HG03196 (cell line): ENCODE results near the gene RGS1.

ENCODE experiments used
- ATAC-seq: cut with Tn5 transposase; IDR thresholded peaks from one replicate; pipeline ENCODE4 v1.9.1; 2021; ENCODE audit not compliant: unreplicated experiment

The RGS1 gene

GRCh38 chr1:192575499-192576189 is at the start of gene RGS1:
RGS1 (plus strand) TSS chr1:192575773; CDS start chr1:192575793, 20 bp downstream.
- ATAC-seq = peak; percentile 89

- ATAC-seq = no peak
These were observed 48.3 kb upstream of the RGS1 start for GRCh38 chr1:192527111-192527795.

GRCh38 chr1:192527950-192528349 is 47.6 kb upstream of the RGS1 start:
- ATAC-seq = peak; percentile 38

- ATAC-seq = no peak
These were observed 46.4 kb upstream of the RGS1 start for GRCh38 chr1:192529031-192529755.

GRCh38 chr1:192529811-192530210 is 45.8 kb upstream of the RGS1 start:
- ATAC-seq = no peak

GRCh38 chr1:192530254-192530653 is 45.3 kb upstream of the RGS1 start:
- ATAC-seq = peak; percentile 95

GRCh38 chr1:192531037-192531703 is 44.4 kb upstream of the RGS1 start:
- ATAC-seq = peak; percentile 41

- no peak for ATAC-seq
These were observed 40.9 kb upstream of the RGS1 start for GRCh38 chr1:192534666-192535065.

GRCh38 chr1:192535916-192536664 is 39.5 kb upstream of the RGS1 start:
- ATAC-seq = no peak

- peak; percentile 85 for ATAC-seq
These were observed 36.9 kb upstream of the RGS1 start for GRCh38 chr1:192538407-192539296.

- no peak for ATAC-seq
These were observed 36.1 kb upstream of the RGS1 start for GRCh38 chr1:192539297-192540092.

GRCh38 chr1:192543445-192543844 is 32.1 kb upstream of the RGS1 start:
- no peak for ATAC-seq

- peak; percentile 50 for ATAC-seq
These were observed 29.6 kb upstream of the RGS1 start for GRCh38 chr1:192545896-192546521.

- ATAC-seq = no peak
These were observed 28.9 kb upstream of the RGS1 start for GRCh38 chr1:192546596-192547190.

GRCh38 chr1:192547501-192547900 is 28.1 kb upstream of the RGS1 start:
- ATAC-seq = no peak

GRCh38 chr1:192549937-192550336 is 25.6 kb upstream of the RGS1 start:
- no peak for ATAC-seq

GRCh38 chr1:192550922-192551534 is 24.5 kb upstream of the RGS1 start:
- peak; percentile 63 for ATAC-seq
